H9 (cell line): ENCODE measurements around the gene REEP3. TPM values are rescaled to one million over a fixed set of nuclear protein-coding genes. Genes with fewer than 3 reads are reported as not detected.

ENCODE experiments used
- DNase-seq: peaks from one replicate; pipeline ENCODE4 v3.0.0-alpha.2; 2017
- H2AFZ ChIP-seq: one replicate; pipeline ENCODE4 v1.6.1; 2013; ENCODE audit warnings: mild to moderate bottlenecking, low read length, control low read depth, moderate library complexity
- H2AK5ac ChIP-seq: 2 replicates; pipeline ENCODE4 v1.6.1; 2013; ENCODE audit warnings: low read length, control low read depth, mixed read lengths; ENCODE audit not compliant: insufficient read length
- H2BK120ac ChIP-seq: one replicate; pipeline ENCODE4 v1.6.1; 2013; ENCODE audit warnings: low read depth, mild to moderate bottlenecking, low read length, control low read depth, inconsistent platforms; ENCODE audit not compliant: poor library complexity, severe bottlenecking
- H2BK12ac ChIP-seq: 2 replicates; pipeline ENCODE4 v1.6.1; 2013; ENCODE audit warnings: low read length, control low read depth, mixed read lengths, low read depth; ENCODE audit not compliant: insufficient read length
- H2BK15ac ChIP-seq: 2 replicates; pipeline ENCODE4 v1.6.1; 2013; ENCODE audit warnings: low read depth, low read length, control low read depth
- H2BK20ac ChIP-seq: one replicate; pipeline ENCODE4 v1.6.1; 2013; ENCODE audit warnings: low read depth, mild to moderate bottlenecking, low read length, control low read depth, inconsistent platforms; ENCODE audit not compliant: poor library complexity, severe bottlenecking
- H2BK5ac ChIP-seq: 2 replicates; pipeline ENCODE4 v1.6.1; 2013; ENCODE audit warnings: low read length, control low read depth, mixed read lengths; ENCODE audit not compliant: insufficient read length
- H3K14ac ChIP-seq: 2 replicates; pipeline ENCODE4 v1.6.1; 2013; ENCODE audit warnings: low read length, control low read depth; ENCODE audit not compliant: insufficient read depth
- H3K18ac ChIP-seq: 2 replicates; pipeline ENCODE4 v1.6.1; 2013; ENCODE audit warnings: low read depth, mild to moderate bottlenecking, mixed read lengths, low read length, control low read depth; ENCODE audit not compliant: insufficient read length
- H3K23ac ChIP-seq: 2 replicates; pipeline ENCODE4 v1.6.1; 2013; ENCODE audit warnings: low read length, control low read depth, mixed read lengths, low read depth; ENCODE audit not compliant: insufficient read length
- H3K23me2 ChIP-seq: 2 replicates; pipeline ENCODE4 v1.6.1; 2013; ENCODE audit warnings: low read depth, mild to moderate bottlenecking, mixed read lengths, low read length, control low read depth; ENCODE audit not compliant: insufficient read length, poor library complexity, severe bottlenecking
- H3K27ac ChIP-seq: 2 replicates; pipeline ENCODE4 v1.5.1; 2013; ENCODE audit warnings: low read length, control low read depth, mixed read lengths, low read depth; ENCODE audit not compliant: insufficient read length
- H3K27me3 ChIP-seq: 2 replicates; pipeline ENCODE4 v1.6.1; 2013; ENCODE audit warnings: low read length, control low read depth, inconsistent platforms; ENCODE audit not compliant: insufficient read depth
- H3K4ac ChIP-seq: 2 replicates; pipeline ENCODE4 v1.6.1; 2013; ENCODE audit warnings: low read depth, mild to moderate bottlenecking, control low read depth, inconsistent platforms, low read length, moderate library complexity
- H3K4me1 ChIP-seq: 2 replicates; pipeline ENCODE4 v1.6.1; 2013; ENCODE audit warnings: low read length, control low read depth, inconsistent platforms; ENCODE audit not compliant: insufficient read depth
- H3K4me2 ChIP-seq: 2 replicates; pipeline ENCODE4 v1.6.1; 2013; ENCODE audit warnings: low read length, control low read depth, mixed read lengths; ENCODE audit not compliant: insufficient read length, insufficient read depth
- H3K56ac ChIP-seq: 2 replicates; pipeline ENCODE4 v1.6.1; 2013; ENCODE audit warnings: low read depth, mild to moderate bottlenecking, mixed read lengths, low read length, control low read depth; ENCODE audit not compliant: insufficient read length
- H3K79me1 ChIP-seq: 2 replicates; pipeline ENCODE4 v1.6.1; 2013; ENCODE audit warnings: low read depth, mild to moderate bottlenecking, moderate library complexity, low read length, control low read depth, inconsistent platforms; ENCODE audit not compliant: insufficient read depth, poor library complexity, severe bottlenecking
- H3K79me2 ChIP-seq: 2 replicates; pipeline ENCODE4 v1.6.1; 2013; ENCODE audit warnings: low read length, control low read depth, inconsistent platforms; ENCODE audit not compliant: insufficient read depth
- H3K9ac ChIP-seq: 2 replicates; pipeline ENCODE4 v1.6.1; 2013; ENCODE audit warnings: low read length, control low read depth, mixed read lengths; ENCODE audit not compliant: insufficient read length; ENCODE audit errors: extremely low read depth
- H3K9me3 ChIP-seq: one replicate; pipeline ENCODE4 v1.6.1; 2013; ENCODE audit warnings: low read depth, low read length, inconsistent platforms; ENCODE audit not compliant: control insufficient read depth
- H3T11ph ChIP-seq: one replicate; pipeline ENCODE4 v1.6.1; 2013; ENCODE audit warnings: mild to moderate bottlenecking, low read length, control low read depth, inconsistent platforms
- H4K20me1 ChIP-seq: one replicate; pipeline ENCODE4 v1.6.1; 2013; ENCODE audit not compliant: control insufficient read depth, insufficient read length, insufficient read depth
- H4K5ac ChIP-seq: 2 replicates; pipeline ENCODE4 v1.6.1; 2013; ENCODE audit warnings: low read depth, mild to moderate bottlenecking, mixed read lengths, low read length, control low read depth; ENCODE audit not compliant: insufficient read length
- H4K8ac ChIP-seq: replicated peaks from 2 replicates; pipeline ENCODE4 v1.6.1; 2013; ENCODE audit warnings: low read length, control low read depth, mixed read lengths, low read depth; ENCODE audit not compliant: insufficient read length
- H4K91ac ChIP-seq: 2 replicates; pipeline ENCODE4 v1.6.1; 2013; ENCODE audit warnings: low read depth, mild to moderate bottlenecking, moderate library complexity, mixed read lengths, low read length, control low read depth; ENCODE audit not compliant: insufficient read length
- H3K27ac Mint-ChIP-seq, 3 experiments: 2 replicates in 2 of 3; 3 replicates in 1 of 3; pipeline ENCODE4 v1.8.0; 2020 to 2021; ENCODE audit warnings: mixed read lengths in 3 of 3, mild to moderate bottlenecking in 1 of 3, moderate library complexity in 1 of 3
- H3K27me3 Mint-ChIP-seq: 2 replicates; pipeline ENCODE4 v1.8.0; 2021; ENCODE audit warnings: low read depth, mild to moderate bottlenecking, moderate library complexity, mixed read lengths
- H3K36me3 Mint-ChIP-seq, 3 experiments: 2 replicates in 2 of 3; 3 replicates in 1 of 3; pipeline ENCODE4 v1.8.0; 2020 to 2021; ENCODE audit warnings: low read depth in 3 of 3, mixed read lengths in 3 of 3; ENCODE audit not compliant: insufficient read depth in 1 of 3
- H3K4me1 Mint-ChIP-seq, 2 experiments: 2 replicates each; pipeline ENCODE4 v1.8.0; 2020; ENCODE audit warnings: mixed read lengths in 2 of 2
- H3K4me3 Mint-ChIP-seq, 2 experiments: 2 replicates in 1 of 2; 3 replicates in 1 of 2; pipeline ENCODE4 v1.8.0; 2020 to 2021; ENCODE audit warnings: mild to moderate bottlenecking in 2 of 2, mixed read lengths in 2 of 2, moderate library complexity in 1 of 2
- H3K9me3 Mint-ChIP-seq, 2 experiments: 2 replicates in 1 of 2; 3 replicates in 1 of 2; pipeline ENCODE4 v1.8.0; 2020; ENCODE audit warnings: mild to moderate bottlenecking in 2 of 2, mixed read lengths in 2 of 2, moderate library complexity in 1 of 2
- WGBS: extraction: QIAGEN DNeasy Blood & Tissue Kit; methylation state at CpG from one replicate; pipeline ENCODE4 v1.1.7; 2013; ENCODE audit warnings: missing lambda C conversion rate, low lambda C conversion rate, mixed read lengths; ENCODE audit not compliant: insufficient read length; ENCODE audit errors: extremely low coverage; 5-methylcytosine and 5-hydroxymethylcytosine counted together
- total RNA-seq: library from RNA; stranded (reverse); gene quantifications from 2 replicates; pipeline ENCODE4 v1.2.1, GENCODE V29; 2021
- TF ChIP-seq, protein P1 (sequence below): fragments of 200-600 bp; sonication (generic); conservative IDR thresholded peaks from 3 replicates; pipeline ENCODE4 v1.8.0; 2021; ENCODE audit warnings: antibody characterized with exemption, mild to moderate bottlenecking

The REEP3 gene
- total RNA-seq, 1 experiment from 2014 or later = 21.4 TPM

GRCh38 chr10:63587191-63587590 is 66.0 kb downstream of the REEP3 start:
- WGBS = no CpG with 5 or more reads among the region's 4 CpGs
- H3K9me3 Mint-ChIP-seq = no peaks in the 10 kb centered on the region

More at GRCh38 chr10:63587191-63587590, 66.0 kb downstream of the REEP3 start:
- no peak overlapping the region for H3K4me2 ChIP-seq
- peaks cover 2% of the 10 kb centered on the region; the same call in 1 of the 2 replicates for H3K79me2 ChIP-seq
- no peak overlapping the region for H3K56ac ChIP-seq
- no peak overlapping the region for H2BK5ac ChIP-seq
- no peaks in the 10 kb centered on the region for H3K23me2 ChIP-seq
- Mint-ChIP-seq H3K27me3 (no peaks in the 10 kb centered on the region), H3K36me3 (no peaks in the 10 kb centered on the region; a peak in 2 of 7 replicates), H3K4me1 (peaks cover 0 to 5% of the 10 kb centered on the region in 2 experiments; a peak in 2 of 4 replicates), H3K27ac (no peak overlapping the region), H3K4me3 (no peak overlapping the region)
- no peak overlapping the region for H2BK20ac ChIP-seq
- no peak overlapping the region for H3K14ac ChIP-seq
- H2AFZ ChIP-seq = no peak overlapping the region
- H3K4me1 ChIP-seq = peaks cover 2% of the 10 kb centered on the region; the same call in 1 of the 2 replicates
- no peak overlapping the region for H3K9ac ChIP-seq
- H3K27me3 ChIP-seq = no peaks in the 10 kb centered on the region
- H2AK5ac ChIP-seq = no peak overlapping the region
- no peak overlapping the region for H3K27ac ChIP-seq
- H4K20me1 ChIP-seq = no peaks in the 10 kb centered on the region
- no peak overlapping the region for H3T11ph ChIP-seq
- DNase-seq = no peak
- H4K5ac ChIP-seq = no peak overlapping the region
- H2BK15ac ChIP-seq = no peak overlapping the region
- no peak overlapping the region for H2BK12ac ChIP-seq
- no peak overlapping the region for H3K23ac ChIP-seq
- no peak overlapping the region for H3K4ac ChIP-seq
- H2BK120ac ChIP-seq = no peak overlapping the region
- no peak overlapping the region for H4K8ac ChIP-seq
- H3K79me1 ChIP-seq = no peaks in the 10 kb centered on the region
- TF ChIP-seq, protein P1, sequence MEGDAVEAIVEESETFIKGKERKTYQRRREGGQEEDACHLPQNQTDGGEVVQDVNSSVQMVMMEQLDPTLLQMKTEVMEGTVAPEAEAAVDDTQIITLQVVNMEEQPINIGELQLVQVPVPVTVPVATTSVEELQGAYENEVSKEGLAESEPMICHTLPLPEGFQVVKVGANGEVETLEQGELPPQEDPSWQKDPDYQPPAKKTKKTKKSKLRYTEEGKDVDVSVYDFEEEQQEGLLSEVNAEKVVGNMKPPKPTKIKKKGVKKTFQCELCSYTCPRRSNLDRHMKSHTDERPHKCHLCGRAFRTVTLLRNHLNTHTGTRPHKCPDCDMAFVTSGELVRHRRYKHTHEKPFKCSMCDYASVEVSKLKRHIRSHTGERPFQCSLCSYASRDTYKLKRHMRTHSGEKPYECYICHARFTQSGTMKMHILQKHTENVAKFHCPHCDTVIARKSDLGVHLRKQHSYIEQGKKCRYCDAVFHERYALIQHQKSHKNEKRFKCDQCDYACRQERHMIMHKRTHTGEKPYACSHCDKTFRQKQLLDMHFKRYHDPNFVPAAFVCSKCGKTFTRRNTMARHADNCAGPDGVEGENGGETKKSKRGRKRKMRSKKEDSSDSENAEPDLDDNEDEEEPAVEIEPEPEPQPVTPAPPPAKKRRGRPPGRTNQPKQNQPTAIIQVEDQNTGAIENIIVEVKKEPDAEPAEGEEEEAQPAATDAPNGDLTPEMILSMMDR = no peak
- no peaks in the 10 kb centered on the region for H3K9me3 ChIP-seq
- no peak overlapping the region for H3K18ac ChIP-seq
- H4K91ac ChIP-seq = no peak overlapping the region
